ENCODE results near the gene CYB5D1.

CYB5D1 gene

DNA sequence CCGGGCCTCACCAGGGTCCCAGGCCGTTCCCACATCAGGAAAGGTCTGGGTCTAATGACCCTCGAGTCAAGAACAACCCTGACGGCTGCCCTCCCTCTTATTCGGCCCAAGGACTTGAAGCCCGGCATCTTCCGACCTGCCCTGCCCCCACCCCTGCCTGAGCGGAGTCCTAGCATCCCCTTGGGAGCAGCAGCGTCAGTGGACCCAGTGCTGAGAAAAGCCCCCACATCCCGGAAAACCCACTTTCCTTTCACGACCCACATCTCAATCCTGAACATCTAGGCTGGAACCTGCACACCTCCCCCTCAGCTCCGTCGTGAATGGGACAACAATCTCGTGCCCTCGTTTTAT, 2.2 kb upstream of the CYB5D1 start:
- peaks cover 39% of the 10 kb centered on the region for H3K36me3 Mint-ChIP-seq (ENCODE audit: low read depth)
- peaks cover 5% of the 10 kb centered on the region for H3K4me1 Mint-ChIP-seq
- TF ChIP-seq, protein P1, sequence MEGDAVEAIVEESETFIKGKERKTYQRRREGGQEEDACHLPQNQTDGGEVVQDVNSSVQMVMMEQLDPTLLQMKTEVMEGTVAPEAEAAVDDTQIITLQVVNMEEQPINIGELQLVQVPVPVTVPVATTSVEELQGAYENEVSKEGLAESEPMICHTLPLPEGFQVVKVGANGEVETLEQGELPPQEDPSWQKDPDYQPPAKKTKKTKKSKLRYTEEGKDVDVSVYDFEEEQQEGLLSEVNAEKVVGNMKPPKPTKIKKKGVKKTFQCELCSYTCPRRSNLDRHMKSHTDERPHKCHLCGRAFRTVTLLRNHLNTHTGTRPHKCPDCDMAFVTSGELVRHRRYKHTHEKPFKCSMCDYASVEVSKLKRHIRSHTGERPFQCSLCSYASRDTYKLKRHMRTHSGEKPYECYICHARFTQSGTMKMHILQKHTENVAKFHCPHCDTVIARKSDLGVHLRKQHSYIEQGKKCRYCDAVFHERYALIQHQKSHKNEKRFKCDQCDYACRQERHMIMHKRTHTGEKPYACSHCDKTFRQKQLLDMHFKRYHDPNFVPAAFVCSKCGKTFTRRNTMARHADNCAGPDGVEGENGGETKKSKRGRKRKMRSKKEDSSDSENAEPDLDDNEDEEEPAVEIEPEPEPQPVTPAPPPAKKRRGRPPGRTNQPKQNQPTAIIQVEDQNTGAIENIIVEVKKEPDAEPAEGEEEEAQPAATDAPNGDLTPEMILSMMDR (IDR thresholded peaks at IDR 0.05; ENCODE audit: unreplicated experiment in 3 of 3), result no peak
- no peak overlapping the region for H3K4me3 Mint-ChIP-seq
- peaks cover 3% of the 10 kb centered on the region for H3K27me3 Mint-ChIP-seq (ENCODE audit: low read depth)
- H3K9me3 Mint-ChIP-seq, result no peaks in the 10 kb centered on the region
- no peak overlapping the region for H3K27ac Mint-ChIP-seq

DNA sequence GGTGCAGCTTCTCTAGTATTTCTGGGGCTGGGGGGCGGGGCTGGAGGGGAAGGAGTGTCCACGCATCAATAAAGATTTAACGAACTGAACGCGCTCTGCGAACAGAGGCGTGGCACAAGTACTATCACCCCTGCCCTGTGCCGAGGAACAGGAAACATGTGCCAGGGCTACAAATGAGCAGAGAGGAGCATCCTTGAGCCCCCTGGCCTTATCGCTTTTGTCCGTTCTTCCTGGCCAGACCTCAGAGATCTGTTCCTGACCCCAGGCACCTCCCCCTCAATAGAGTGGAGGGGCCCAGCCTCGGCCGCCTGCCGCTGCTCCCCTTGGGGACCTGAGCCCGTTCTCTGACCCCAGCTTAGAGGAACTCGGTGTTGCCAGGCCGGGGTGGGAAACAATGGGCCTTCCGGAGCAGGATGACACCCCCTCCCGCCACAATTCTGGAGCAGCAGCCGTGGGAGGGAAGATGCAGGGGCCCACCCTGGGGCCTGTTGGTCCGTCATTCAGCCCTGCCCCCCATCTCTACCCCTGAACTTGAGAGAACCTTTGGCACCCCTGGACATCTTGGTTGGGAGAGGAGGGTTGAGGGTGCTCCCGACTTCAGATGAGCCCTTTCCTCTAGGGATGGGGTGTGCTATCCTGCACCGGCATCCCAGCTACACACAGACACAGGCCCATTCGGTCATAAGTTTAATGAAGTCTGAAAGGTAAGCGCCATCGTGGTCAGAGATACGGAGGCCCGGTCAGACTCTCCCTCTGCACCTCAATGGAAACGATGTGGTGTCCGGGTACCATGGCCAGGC, 1.6 kb upstream of the CYB5D1 start:
- H3K4me3 Mint-ChIP-seq, result no peak overlapping the region
- peaks cover 3% of the 10 kb centered on the region for H3K27me3 Mint-ChIP-seq (ENCODE audit: low read depth)
- H3K9me3 Mint-ChIP-seq, result no peaks in the 10 kb centered on the region
- TF ChIP-seq, protein P1 (IDR thresholded peaks at IDR 0.05; ENCODE audit: unreplicated experiment in 3 of 3), result no peak
- no peak overlapping the region for H3K27ac Mint-ChIP-seq
- peaks cover 33% of the 10 kb centered on the region for H3K36me3 Mint-ChIP-seq (ENCODE audit: low read depth)
- H3K4me1 Mint-ChIP-seq, result peaks cover 5% of the 10 kb centered on the region

DNA sequence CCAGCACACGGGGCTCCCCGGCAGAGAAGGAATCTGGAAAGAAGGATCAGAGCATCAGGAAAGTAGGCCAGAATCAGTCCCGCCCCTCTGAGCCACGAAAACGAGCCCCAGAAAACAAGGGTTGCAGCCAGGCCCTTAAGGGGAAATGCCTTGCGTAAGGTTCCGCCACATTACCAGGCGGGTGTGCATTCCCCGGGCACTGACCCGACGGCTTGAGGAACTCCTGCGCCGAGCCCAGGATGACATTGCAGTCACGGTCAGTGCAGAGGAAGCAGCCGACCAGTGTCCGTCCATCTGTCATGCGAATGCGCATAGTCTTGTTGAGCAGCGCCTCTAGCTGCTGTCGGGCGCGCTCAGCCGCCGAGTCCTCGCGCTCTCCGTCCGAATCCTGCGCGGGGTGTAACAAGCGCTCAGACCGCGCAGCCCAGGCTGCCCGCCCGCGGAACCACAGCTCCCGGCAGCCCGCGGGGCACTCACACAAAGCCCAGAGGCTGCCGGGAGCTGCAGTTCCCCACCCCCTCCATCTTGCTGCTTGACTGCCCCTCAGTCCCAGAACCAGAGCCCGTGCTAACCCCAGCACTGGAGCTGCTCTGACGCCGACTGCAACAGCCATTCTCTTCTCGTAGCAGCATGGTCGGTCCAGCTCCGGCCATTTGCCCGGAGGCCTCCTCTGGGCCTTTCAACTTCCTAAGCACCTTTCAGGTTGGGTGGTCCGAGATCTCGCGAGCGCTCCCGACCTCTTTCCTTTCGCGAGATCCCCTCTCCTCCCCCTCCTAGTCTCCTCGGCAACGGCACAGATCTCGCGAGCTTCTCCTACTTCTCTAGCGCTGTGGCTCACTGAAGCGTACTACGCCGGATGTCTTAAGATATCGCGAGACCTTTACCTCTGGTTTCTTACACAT, 741 bp upstream of the CYB5D1 start, which contains the start of gene NAA38:
NAA38 (minus strand) TSS at position 749 of the 902 bp plus-strand sequence; CDS start at position 653, 96 bp downstream.
- Mint-ChIP-seq H3K27ac (no peak within 1 kb of the TSS), H3K36me3 (ENCODE audit: low read depth) (peaks cover 25% of the 10 kb centered on the region), H3K27me3 (ENCODE audit: low read depth) (peaks cover 3% of the 10 kb centered on the region), H3K9me3 (no peaks in the 10 kb centered on the region), H3K4me1 (peaks cover 5% of the 10 kb centered on the region), H3K4me3 (no peak within 1 kb of the TSS)
- TF ChIP-seq, protein P1 (IDR thresholded peaks at IDR 0.05; ENCODE audit: unreplicated experiment in 3 of 3), result peak; percentile 20 to 45 (median 34)

DNA sequence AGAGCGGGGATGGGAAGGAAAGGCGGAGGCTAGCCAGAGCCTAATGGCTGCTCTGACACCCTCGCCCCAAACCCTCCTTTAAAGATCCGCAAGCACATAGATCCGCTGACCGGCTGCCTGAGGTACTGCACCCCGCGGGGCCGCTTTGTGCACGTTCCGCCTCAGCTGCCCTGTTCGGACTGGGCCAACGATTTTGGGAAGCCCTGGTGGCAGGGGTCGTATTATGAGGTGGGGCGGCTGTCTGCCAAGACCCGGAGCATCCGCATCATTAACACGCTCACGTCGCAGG, 663 bp downstream of the CYB5D1 start:
- H3K36me3 Mint-ChIP-seq (ENCODE audit: low read depth), result peaks cover 17% of the 10 kb centered on the region
- H3K4me1 Mint-ChIP-seq, result peaks cover 14% of the 10 kb centered on the region
- H3K4me3 Mint-ChIP-seq, result no peak overlapping the region
- peaks cover 3% of the 10 kb centered on the region for H3K27me3 Mint-ChIP-seq (ENCODE audit: low read depth)
- no peaks in the 10 kb centered on the region for H3K9me3 Mint-ChIP-seq
- H3K27ac Mint-ChIP-seq, result no peak overlapping the region
- TF ChIP-seq, protein P1 (IDR thresholded peaks at IDR 0.05; ENCODE audit: unreplicated experiment in 3 of 3), result peak; percentile 38 to 57 (median 45)

DNA sequence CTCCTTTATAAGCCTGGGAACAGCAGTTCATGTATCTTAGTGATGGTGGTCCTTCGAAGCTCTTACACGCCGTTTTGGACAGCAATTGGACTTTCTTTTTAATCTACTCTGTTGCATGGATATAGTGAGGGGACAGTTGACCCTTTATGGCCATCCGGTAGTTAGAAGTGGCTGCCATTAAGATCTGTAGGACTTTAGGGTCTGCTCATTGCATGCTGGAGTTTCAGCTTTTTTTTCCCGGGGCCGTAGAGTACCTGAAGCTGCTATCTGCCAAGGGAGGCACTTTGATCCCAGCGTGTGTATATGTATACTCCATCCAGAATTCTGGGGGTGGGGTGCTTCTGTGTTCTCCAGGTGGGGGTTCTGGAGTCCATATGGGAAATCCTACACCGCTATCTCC, 1.2 kb downstream of the CYB5D1 start:
- H3K36me3 Mint-ChIP-seq (ENCODE audit: low read depth), result peaks cover 13% of the 10 kb centered on the region
- no peaks in the 10 kb centered on the region for H3K9me3 Mint-ChIP-seq
- TF ChIP-seq, protein P1 (IDR thresholded peaks at IDR 0.05; ENCODE audit: unreplicated experiment in 3 of 3), result no peak
- no peak overlapping the region for H3K27ac Mint-ChIP-seq
- H3K27me3 Mint-ChIP-seq (ENCODE audit: low read depth), result peaks cover 3% of the 10 kb centered on the region
- H3K4me1 Mint-ChIP-seq, result peaks cover 19% of the 10 kb centered on the region
- no peak overlapping the region for H3K4me3 Mint-ChIP-seq
